COLO668 (cell line): Measurements from ENCODE around the gene SPATA13.

Source experiments
- DNase-seq: peaks from one replicate; lab custom pipeline; 2025; ENCODE audit not compliant: unreplicated experiment; lab: John Stamatoyannopoulos, UW

Gene SPATA13

GRCh38 chr13:24276306-24276705 lies 115.8 kb downstream of the SPATA13 start:
- no peak for DNase-seq

- DNase-seq, result no peak
Measured at GRCh38 chr13:24276861-24277260, 116.3 kb downstream of the SPATA13 start.

- DNase-seq, result no peak
Measured at GRCh38 chr13:24277761-24278160, 117.2 kb downstream of the SPATA13 start.

- DNase-seq, result no peak
Measured at GRCh38 chr13:24279327-24280110, 119.0 kb downstream of the SPATA13 start.

- no peak for DNase-seq
Measured at GRCh38 chr13:24280720-24281119, 120.2 kb downstream of the SPATA13 start.

GRCh38 chr13:24281188-24282008 lies 120.9 kb downstream of the SPATA13 start:
- no peak for DNase-seq

- no peak for DNase-seq
Measured at GRCh38 chr13:24282256-24282655, 121.7 kb downstream of the SPATA13 start.

GRCh38 chr13:24284889-24285565 lies 124.5 kb downstream of the SPATA13 start:
- DNase-seq, result no peak

- no peak for DNase-seq
Measured at GRCh38 chr13:24286624-24287023, 126.1 kb downstream of the SPATA13 start.

- DNase-seq, result no peak
Measured at GRCh38 chr13:24287748-24288287, 127.3 kb downstream of the SPATA13 start.

GRCh38 chr13:24288870-24289269 lies 128.3 kb downstream of the SPATA13 start:
- no peak for DNase-seq

GRCh38 chr13:24290280-24290932 lies 129.9 kb downstream of the SPATA13 start:
- no peak for DNase-seq

- DNase-seq, result no peak
Measured at GRCh38 chr13:24292481-24292880, 132.0 kb downstream of the SPATA13 start.

- DNase-seq, result no peak
Measured at GRCh38 chr13:24293746-24294145, 133.2 kb downstream of the SPATA13 start.

- no peak for DNase-seq
Measured at GRCh38 chr13:24299488-24300114, 139.1 kb downstream of the SPATA13 start.

- no peak for DNase-seq
Measured at GRCh38 chr13:24301434-24301833, 140.9 kb downstream of the SPATA13 start.

GRCh38 chr13:24301911-24302310 lies 141.4 kb downstream of the SPATA13 start:
- DNase-seq, result no peak

- DNase-seq, result no peak
Measured at GRCh38 chr13:24304620-24305019, 144.1 kb downstream of the SPATA13 start.

- no peak for DNase-seq
Measured at GRCh38 chr13:24306632-24307031, 146.1 kb downstream of the SPATA13 start.
